NCI-H526 treated with DMSO at 0.1 percent for 48 hours (cell line): ENCODE results near the gene BEGAIN.
A peak's percentile ranks its signal among the peaks of the same experiment; 100 is the strongest.

Experiments used
- DNase-seq: peaks from one replicate; lab custom pipeline; 2025; lab: John Stamatoyannopoulos, UW

Gene BEGAIN

GRCh38 chr14:100581228-100582145 lies 5.7 kb downstream of the BEGAIN start:
- no peak for DNase-seq

DNA sequence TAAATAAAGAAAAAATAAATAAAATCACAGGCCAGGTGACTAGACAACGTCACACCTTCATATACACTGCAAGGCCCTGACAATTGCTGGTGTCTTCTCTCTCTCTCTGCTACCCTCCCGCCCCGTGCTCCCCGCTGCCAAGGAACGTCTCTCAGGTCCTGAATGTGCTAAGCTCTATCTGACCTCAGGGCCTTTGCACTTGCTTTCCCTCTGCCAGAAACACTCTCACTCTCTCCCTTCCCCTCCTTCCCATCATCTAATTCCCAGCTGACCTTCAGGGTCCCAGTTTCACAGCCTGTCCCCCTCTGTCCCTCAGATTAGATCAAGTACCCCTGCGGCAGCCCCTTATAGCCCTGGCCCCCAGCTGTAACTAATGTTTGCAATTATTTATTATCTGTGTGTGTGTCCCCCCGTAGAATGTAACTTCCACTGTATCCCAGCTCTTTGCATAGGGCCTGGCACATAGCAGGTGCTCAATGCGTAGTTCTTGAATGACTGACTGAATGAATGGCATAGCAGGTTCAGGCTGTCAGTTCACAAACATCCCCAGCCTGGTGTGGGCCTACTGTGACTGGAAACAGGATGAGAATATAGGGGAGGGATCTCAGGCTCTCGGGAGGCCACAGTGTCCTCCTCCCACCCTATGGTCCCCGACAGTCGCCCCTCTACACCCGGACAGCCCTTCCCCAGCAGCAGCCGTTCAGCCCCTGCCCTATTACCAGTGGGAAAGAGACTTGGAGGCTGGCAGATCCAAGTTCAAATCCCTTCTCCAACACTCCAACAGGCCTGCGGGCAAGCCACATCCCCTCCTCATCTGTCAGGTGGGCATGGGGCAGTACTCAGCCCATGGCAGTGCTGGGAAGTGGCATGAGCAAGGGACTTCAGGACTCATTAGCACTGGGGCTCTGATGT lies 6.6 kb downstream of the BEGAIN start:
- DNase-seq = no peak

GRCh38 chr14:100578552-100578951 lies 8.7 kb downstream of the BEGAIN start:
- DNase-seq = no peak

- no peak for DNase-seq
These were observed 9.2 kb downstream of the BEGAIN start for GRCh38 chr14:100577986-100578431.

GRCh38 chr14:100577321-100577985 lies 9.8 kb downstream of the BEGAIN start:
- DNase-seq = no peak

GRCh38 chr14:100576091-100577085 lies 10.8 kb downstream of the BEGAIN start:
- DNase-seq = no peak

DNA sequence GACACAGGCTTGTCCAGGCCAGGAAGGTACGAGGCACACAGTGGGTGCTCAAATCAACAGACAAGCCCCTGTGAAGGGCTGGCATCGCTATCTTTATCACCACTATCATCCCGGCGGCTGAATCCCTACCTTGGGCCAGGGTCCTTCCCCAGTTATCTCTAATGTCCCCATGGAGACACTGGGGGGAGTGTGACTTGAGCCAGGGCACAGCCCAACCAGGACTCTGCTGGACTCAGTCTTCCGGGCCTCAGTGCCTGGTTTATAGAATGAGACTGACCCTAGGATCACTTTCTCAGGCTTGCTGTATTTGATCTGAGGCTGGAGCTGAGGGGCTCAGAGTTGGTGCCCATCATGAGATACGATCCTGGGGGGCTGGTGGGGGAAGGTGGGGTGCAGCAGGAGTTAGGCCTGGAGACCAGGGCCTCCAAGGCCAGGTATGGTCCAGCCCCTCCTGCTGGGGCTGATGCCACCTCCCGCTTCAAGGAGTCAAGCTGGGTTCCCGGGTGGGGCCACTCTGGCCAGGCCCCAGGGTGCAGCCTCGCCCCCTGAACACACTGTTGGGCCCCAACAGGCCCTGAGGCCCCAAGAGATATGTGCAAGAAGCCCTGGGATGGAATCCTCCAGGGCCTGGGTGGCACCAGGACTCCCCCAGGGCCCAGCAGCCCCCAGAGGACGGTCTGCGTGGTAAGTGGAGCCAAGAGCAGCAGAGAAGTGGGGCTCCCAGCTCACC lies 11.8 kb downstream of the BEGAIN start:
- no peak for DNase-seq

GRCh38 chr14:100574642-100575031 lies 12.6 kb downstream of the BEGAIN start:
- DNase-seq = no peak

GRCh38 chr14:100573757-100574641 lies 13.2 kb downstream of the BEGAIN start:
- DNase-seq = no peak

DNA sequence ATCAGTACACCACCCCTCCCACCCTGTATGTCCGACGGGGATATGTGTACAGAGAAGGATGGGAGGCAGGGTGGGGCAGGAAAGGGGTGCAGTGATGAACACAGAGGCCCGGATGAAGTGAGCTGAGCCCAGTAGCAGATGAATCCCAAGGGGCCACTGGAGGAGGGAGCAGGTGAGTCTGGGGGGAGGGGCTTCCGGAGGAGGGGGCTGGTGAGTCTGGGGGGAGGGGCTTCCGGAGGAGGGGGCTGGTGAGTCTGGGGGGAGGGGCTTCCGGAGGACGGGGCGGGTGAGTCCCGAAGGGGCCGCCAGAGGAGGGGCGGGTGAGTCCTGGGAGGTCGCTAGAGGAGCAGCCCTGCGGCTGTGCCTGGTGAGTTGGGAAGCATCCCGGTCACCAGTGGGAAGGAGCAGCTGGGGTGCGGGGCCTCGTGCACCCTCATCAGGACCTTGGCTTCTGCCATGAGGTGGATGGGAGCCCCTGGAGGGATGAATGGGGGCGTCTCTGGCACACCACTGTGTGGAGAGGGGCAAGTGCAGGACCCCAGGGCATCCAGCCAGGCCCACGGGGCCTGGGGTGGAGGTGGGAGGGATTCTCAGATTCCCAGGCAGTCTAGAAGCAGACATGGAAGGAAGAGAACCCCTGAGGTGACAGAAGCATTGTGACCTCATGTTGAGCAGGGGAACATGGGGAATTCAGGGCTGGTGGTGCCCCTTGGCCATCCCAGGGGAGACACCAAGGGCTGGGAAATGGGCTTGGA lies 14.0 kb downstream of the BEGAIN start:
- DNase-seq = peak; percentile 6

GRCh38 chr14:100572543-100572942 lies 14.7 kb downstream of the BEGAIN start:
- no peak for DNase-seq

GRCh38 chr14:100571837-100572236 lies 15.4 kb downstream of the BEGAIN start:
- no peak for DNase-seq

GRCh38 chr14:100570726-100571454 lies 16.3 kb downstream of the BEGAIN start:
- DNase-seq = no peak

- DNase-seq = no peak
These were observed 17.4 kb downstream of the BEGAIN start for GRCh38 chr14:100569734-100570286.

GRCh38 chr14:100568998-100569733 lies 18.1 kb downstream of the BEGAIN start:
- DNase-seq = no peak

- no peak for DNase-seq
These were observed 18.8 kb downstream of the BEGAIN start for GRCh38 chr14:100568164-100568997.
